ENCODE measurements around the gene ONECUT1.

ONECUT1 gene

DNA sequence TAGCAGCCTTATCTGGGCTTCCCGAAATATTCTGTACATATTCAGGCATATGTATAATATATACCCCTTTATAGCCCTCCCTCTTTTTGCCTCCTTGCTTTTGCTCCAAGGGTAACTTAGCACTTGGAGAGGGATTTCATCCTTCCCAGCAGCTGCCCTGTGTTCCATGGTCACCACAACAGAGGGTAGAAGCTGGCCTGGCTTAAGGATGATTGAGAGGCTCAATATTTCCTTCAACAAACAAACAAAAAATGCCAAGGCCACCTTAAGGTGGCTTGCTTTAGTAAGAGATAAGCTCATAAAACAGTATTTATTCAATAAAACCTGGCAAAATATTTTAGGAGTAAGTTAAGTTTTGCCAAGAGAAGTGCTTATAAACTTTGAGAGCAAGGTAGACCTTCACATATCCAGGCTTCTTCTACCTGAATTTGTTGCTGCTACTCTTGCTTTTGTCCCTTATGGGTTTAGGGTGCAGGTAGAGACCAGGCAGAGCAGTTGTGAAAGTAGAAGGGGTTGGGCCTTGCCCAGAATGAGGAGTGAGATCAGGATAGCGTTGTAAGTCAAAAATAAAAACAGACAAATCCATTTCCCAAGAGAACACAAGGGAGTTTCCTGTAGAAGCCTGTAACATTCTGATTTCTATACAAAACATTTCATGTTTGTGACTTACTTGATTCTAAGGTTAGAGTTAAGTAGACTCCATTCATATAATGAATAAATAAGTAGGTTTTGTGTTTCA lies 58.2 kb downstream of the ONECUT1 start:
- no peak for DNase-seq (ENCODE audit: low spot score)

DNA sequence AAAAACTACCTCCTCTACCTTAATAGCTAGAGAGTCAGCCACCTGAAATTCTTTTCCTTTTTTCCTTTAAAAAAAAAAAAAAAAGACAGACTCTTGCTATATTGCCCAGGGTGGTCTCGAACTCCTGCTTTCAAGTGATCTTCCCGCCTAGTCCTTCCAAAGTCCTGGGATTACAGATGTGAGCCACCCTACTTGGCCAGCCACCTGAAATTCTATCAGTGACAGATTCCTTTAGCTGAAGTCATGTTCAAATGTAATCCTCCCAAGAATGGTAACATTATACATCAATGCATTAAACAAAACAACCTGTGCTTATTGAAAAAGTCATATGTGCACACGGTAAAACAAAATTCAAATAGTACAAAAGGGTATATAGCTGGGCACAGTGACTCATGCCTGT lies 59.1 kb downstream of the ONECUT1 start:
- DNase-seq (ENCODE audit: low spot score) = no peak

DNA sequence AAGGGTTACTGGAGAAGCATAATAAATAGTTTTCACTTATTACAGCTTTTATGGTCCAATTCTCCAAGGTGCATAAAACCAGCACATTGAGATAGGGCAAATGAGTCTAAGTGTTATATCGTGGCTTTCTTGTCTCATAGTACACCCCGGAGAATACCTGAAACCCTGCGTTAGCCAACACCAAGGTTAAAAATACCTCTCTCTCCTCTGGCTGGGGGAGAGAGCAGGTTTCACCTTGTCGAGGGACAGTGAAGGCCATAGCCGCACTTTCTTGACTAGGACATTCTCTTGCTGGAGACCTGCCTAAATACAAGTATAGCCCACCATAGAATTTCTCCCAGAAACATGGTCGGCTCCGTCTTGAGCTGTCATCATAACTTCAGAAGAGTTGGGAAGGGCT lies 59.5 kb downstream of the ONECUT1 start:
- no peak for DNase-seq (ENCODE audit: low spot score)

DNA sequence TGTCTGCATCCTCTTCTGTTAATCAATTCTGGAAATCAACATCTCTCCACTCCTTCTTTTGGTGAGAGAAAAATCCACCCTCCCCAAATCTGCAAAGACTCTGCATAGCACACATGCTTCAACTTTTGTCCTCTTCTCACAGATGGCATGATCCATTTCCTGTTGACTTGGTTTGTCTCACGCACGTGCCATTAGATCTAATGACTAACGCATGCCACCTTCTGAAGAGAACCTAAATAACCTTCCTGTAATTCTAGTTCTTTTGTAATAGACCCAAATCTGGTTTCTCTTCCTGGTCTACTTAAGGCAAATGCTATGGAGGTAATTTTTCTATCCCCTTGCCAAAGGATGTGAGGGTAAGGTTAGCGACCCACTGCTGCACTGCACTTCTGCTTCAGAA lies 60.0 kb downstream of the ONECUT1 start:
- no peak for DNase-seq (ENCODE audit: low spot score)

DNA sequence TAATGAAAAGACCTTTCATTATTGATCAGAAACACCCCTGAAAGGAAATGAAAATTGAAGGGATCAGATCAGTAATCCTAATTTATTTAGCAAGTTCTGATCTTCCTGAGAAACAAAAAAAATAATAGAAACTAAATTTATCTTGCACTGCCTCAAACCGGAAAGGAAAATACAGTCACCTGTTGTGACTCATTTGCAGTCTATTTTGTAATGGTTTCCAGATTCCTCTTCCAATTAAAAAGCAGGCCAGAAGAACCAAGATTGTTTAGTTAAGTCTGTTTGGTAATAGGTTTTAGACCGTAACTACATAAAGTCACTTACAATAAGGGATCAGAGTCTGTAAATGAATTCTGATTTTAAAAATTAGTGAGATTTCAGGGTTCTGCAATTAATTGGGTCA lies 61.2 kb downstream of the ONECUT1 start:
- no peak for DNase-seq (ENCODE audit: low spot score)

DNA sequence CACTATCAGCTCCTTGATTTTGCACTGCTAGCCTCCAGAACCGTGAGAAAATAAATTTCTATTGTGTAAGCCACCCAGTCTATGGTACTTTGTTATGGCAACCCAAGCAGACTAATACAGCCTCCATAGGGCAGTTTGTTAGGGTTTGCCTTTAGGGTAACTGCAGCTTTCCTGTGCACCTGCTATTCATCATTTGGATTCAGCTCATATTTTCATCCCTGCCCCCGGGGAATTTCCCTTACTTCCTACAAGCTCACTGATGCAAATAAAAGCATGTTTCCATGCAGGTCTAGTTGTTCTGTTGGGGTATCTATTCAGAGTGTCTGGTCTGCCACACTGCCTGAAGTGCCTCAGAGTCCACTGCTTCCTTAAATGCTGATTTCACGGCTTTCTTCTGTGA lies 62.3 kb downstream of the ONECUT1 start:
- no peak for DNase-seq (ENCODE audit: low spot score)

DNA sequence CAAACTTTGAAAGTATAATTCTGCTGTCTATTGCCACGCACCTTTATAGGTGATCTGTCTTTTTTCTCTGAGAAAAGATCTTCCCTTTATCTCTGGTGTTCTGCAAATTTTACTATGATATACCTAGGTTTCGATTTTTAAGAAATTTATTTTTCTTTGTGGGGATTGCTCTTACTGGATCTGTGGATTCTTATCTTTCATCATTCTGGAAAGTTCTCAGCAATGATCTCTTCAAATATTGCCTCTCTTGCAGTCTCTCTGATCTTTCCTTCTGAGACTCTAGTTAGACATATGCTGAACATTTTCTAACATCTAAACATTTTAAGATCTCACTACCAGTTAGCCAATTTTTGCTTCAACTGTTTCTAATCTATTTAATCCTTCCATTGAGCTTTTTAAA lies 63.9 kb downstream of the ONECUT1 start:
- DNase-seq (ENCODE audit: low spot score) = no peak

DNA sequence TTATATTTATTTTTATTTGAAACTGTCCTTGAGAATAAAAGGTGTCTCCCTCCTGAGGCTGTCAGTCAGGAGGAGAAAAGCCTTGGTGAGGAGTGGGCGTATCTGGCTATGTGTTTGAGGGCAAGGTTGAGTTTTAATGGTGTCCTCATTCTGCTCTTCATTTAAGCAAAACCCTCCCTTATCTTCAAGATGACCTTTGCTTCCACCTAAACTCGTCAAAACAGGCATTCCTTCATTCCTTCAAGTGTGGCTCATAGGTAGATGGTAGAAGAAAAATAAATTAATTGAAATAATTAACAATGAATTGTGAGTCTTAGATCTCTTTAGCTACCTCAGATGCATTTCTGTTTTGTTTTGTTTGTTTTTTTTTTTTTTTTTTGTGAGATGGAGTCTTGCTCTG lies 71.6 kb downstream of the ONECUT1 start:
- DNase-seq (ENCODE audit: low spot score) = no peak

DNA sequence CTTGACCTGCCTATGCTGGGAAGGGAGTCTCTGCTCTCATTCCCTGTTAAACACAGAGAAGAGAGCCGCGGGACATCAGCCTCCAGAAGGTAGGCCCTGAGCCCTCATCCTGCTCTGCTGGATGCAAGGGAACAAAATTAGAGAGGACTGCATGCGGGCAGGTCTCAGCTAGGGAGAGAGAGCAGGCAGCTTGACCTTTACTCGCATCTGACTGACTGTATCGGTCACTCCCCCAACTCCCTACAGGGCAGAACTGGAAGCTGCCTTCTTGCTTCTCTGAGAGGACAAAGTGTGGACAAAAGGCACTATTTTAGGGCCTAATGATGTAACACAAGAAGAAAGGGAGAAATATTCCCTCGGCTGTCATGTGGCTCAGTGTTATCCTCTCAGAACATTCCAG lies 72.2 kb downstream of the ONECUT1 start:
- DNase-seq (ENCODE audit: low spot score) = no peak

DNA sequence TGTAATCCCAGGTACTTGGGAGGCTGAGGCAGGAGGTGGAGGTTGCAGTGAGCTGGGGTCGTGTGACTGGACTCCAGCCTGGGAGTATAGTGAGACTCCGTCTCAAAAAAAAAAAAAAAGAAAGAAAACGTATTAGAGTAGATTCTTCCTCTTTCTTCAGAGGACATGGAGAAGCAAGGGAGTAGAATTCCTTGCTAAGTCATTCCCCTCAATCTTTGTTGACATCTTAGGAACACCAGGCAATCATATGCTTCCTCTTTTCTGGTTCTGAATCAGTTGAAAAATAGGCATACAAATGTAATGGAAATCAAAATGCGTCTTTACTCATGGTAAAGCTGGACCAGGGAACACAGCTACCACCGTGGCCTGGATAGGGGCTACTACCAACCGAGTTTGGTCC lies 72.7 kb downstream of the ONECUT1 start:
- no peak for DNase-seq (ENCODE audit: low spot score)

DNA sequence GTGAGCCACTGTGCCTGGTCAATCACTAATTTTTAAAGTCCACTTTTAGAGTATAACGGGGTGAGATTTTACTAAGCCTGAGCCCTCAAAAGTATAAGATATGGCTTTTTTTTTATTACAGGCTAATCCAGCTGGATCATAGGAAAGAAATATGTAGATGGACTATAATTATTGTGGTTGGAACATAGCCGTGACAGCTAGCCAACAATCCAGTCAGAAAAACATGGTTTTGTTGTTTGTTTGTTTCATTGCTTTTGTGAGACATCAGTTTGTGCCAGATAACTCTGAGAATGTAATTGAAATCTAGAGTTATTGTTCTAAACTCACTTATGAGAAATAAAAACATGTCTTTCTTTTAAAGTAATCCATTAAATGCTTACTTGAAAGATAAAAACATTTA lies 73.6 kb downstream of the ONECUT1 start:
- no peak for DNase-seq (ENCODE audit: low spot score)

DNA sequence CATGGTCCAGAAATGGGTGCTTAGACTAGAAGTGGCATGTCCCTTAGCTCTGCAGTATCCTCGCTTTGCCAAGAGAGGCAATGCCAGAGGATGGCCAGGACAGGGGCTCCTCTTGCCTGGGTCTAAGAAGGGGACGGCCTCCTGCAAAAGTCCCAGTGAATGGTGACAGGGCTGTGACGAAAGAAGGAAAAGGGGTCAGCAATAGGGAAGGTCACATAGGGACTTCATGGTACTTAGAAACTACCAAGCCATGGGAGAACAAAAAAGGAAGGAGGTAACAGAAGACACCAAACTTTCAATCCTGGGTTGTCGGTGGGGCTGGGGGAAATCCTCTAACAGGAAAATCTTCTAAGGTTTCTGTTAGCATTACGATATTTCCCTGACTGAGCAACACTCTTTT lies 74.7 kb downstream of the ONECUT1 start:
- no peak for DNase-seq (ENCODE audit: low spot score)

DNA sequence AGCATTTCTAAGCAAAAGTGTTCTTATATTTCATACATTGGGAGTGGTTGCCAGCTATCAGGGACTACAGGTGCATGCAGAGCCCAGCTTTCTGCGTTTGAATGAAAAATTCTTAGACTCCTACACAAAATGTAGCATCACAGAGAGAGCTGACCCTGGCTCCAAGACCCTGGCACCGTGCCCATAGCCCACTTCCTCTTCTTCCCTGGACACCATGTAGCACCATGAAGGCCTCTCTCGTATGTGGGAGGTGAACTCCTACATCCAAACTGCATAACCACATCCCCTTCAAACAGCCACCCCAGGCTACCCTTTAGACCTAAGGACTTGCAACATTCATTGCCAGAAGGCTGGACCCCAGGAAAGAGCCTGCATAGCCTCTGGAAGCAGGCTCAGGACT lies 75.2 kb downstream of the ONECUT1 start:
- DNase-seq (ENCODE audit: low spot score) = no peak

DNA sequence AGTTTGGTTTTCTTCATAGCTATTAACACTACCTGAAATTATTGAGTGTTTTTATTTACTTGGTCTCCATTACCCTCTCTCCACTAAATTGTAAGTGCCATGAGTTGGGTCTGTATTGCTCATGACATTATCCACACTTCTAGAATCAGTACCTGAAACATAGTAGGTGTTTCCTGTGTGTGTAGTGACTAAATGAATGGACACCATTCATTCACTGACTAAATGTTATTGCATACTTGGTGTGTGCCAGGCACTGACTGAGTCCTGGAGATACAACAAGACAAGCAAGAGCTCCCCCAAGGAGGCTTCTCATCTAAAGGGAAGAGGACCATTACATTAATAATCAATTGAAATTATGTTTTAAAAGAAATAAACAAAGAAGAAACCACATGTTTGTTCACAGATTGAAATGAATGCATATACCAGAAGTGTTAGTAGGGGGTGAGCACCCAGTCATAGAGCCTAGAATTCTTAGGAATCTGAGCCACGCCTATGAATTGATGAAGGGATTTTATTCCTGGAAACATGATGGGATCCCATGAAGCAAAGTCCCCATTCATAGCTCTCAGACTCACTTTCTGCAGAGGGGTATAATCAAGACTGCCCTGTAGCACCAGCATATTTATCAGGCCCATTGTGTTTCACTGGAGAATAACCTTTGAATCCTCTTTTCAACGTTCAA lies 79.3 kb downstream of the ONECUT1 start:
- no peak for DNase-seq (ENCODE audit: low spot score)

DNA sequence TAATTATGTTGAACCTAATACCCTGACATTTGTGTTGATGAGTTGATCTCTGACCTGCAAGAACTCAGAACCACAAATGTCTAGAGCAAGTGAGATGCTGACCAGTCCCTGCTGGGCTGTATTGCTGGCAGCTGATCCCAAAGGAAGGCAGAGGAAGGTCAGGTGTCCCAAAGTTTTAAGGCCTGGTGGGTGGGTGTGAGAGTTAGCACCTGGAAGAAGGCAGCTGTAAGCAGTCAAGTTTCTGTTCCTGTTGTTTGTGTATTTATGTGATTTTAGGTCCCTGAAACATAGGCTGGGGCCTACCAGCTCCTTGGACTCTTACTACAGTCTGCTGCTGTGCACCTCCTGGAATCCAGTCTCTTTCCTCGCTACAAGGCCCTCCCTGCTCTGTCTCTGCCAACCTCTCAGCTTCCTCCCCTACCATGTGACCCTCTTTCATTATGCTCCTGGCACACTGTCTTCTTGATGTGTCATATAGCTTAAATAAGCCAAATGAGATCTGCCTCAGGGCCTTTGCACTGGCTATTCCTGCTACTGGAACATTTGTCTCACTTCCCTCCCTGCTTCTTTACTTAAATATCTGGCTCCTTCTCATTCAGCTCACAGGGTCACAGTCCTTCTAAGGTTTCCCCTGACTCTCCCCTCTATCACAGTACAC lies 80.0 kb downstream of the ONECUT1 start:
- DNase-seq (ENCODE audit: low spot score) = no peak

DNA sequence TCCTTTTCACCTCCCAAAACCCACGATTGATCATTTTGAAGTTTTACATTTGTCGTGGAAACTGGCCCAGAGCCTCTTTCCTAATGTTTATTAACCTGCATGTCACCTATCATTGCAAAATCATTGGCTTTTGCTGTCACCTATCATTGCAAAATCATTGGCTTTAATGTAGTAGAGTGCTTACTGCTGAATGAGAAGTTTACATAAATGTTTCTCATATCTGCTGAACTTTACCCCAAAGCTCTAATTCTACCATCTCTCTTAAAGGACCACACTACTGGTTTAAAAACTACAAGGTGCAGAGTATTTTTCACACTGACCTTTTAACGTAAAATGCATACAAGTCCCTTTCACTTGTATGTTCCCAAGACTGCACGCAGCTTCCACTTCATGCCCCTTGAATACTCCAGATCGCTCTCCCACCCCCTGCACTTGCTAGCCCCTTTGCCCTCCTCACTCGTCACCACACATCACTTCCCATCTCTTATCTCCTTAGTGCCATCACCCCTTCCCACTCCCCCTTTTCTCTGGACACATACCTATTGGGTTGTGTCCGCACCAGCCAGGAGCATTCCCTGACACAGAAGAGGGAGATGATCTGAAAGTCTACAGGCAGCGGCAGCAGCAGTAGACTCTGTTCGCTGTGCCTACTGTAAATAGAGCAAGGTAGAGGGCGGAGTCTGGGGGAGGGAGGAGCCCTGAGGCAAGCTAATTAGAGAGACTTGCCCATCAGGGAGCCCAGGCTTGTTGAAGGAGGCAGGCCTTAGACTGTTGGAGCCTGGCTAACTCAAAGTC lies 80.8 kb downstream of the ONECUT1 start:
- no peak for DNase-seq (ENCODE audit: low spot score)

Data from hematopoietic multipotent progenitor cell treated with erythropoietin and hydrocortisone succinate and interleukin-3 and kit ligand, for 17 days (in vitro differentiated cells).